SH-SY5Y (cell line): Measurements from ENCODE around the gene OCA2.

Experiments
- GATA2 ChIP-seq: IDR thresholded peaks from 2 replicates; pipeline ENCODE4 v1.6.1; 2011; ENCODE audit warnings: mild to moderate bottlenecking, low read depth, low read length
- GATA3 ChIP-seq: IDR thresholded peaks from 2 replicates; pipeline ENCODE4 v1.6.1; 2011; ENCODE audit warnings: low read depth, mild to moderate bottlenecking, low read length, moderate library complexity

DNA sequence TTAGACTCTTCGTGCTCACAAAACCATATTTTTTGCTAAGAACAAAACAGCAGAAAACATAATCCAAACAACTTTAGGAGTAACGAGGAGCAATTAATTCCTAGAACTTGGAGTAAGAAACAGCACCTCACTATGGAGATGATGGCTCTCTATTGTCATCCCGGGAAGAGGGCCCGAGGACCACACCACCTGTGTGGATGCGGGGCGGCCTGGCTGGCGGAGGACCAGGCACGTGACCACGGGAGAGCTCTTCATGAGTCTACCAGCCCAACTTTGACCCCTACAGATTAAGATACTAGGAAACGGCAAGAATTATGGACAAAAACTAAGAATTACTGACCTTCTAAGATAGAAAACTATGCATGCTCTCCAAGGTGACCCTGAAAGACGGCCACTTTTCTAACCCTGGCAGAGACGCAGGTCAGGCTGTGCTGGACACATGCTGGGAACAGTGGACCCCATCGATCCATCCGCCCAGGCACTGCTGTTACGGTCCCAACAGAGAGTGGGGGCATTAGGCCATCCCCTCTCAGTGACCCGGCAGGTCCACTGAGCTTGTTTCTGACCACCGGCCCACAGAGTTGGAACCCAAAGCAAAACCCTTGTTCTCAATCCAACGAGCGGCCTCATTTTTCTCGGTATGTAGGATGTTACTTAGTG lies 13.1 kb upstream of the OCA2 start:
- no peak for TF ChIP-seq GATA2
- TF ChIP-seq GATA3: no peak
